GM21526 (cell line): ENCODE measurements around the gene ALG9.
"Not testable (repeated sequence)": the region's sequence is repeated elsewhere in the genome, so short reads cannot be mapped to it uniquely, and the experiment has no call there.

Experiments
- ATAC-seq: cut with Tn5 transposase; IDR thresholded peaks from one replicate; pipeline ENCODE4 v1.9.1; 2021; ENCODE audit warnings: moderate library complexity; ENCODE audit not compliant: unreplicated experiment, low FRiP score

ALG9 gene

GRCh38 chr11:111798279-111798678 is 73.1 kb downstream of the ALG9 start:
- ATAC-seq, result no peak

- ATAC-seq, result no peak
These were observed 74.2 kb downstream of the ALG9 start for GRCh38 chr11:111797145-111797581.

- ATAC-seq, result no peak
These were observed 74.7 kb downstream of the ALG9 start for GRCh38 chr11:111796696-111797095.

- ATAC-seq, result no peak
These were observed 75.9 kb downstream of the ALG9 start for GRCh38 chr11:111795334-111795985.

- ATAC-seq, result no peak
These were observed 77.5 kb downstream of the ALG9 start for GRCh38 chr11:111793863-111794262.

GRCh38 chr11:111792955-111793500 is 78.4 kb downstream of the ALG9 start:
- no peak for ATAC-seq

- ATAC-seq, result no peak
These were observed 79.1 kb downstream of the ALG9 start for GRCh38 chr11:111792314-111792713.

GRCh38 chr11:111788464-111788863 is 82.9 kb downstream of the ALG9 start:
- ATAC-seq, result no peak

- ATAC-seq, result no peak
These were observed 83.3 kb downstream of the ALG9 start for GRCh38 chr11:111788051-111788450.

GRCh38 chr11:111785886-111786412 is 85.4 kb downstream of the ALG9 start:
- ATAC-seq, result no peak

- ATAC-seq, result no peak
These were observed 86.3 kb downstream of the ALG9 start for GRCh38 chr11:111785076-111785475.

- ATAC-seq, result not testable (repeated sequence)
These were observed 87.1 kb downstream of the ALG9 start for GRCh38 chr11:111784311-111784710.

GRCh38 chr11:111782109-111782741 is 89.2 kb downstream of the ALG9 start:
- ATAC-seq, result no peak

- no peak for ATAC-seq
These were observed 92.3 kb downstream of the ALG9 start for GRCh38 chr11:111779118-111779517.

GRCh38 chr11:111778047-111778558 is 93.3 kb downstream of the ALG9 start:
- no peak for ATAC-seq

GRCh38 chr11:111777094-111778046 is 94.0 kb downstream of the ALG9 start:
- peak; percentile 53 for ATAC-seq

- ATAC-seq, result peak; percentile 96
These were observed 94.8 kb downstream of the ALG9 start for GRCh38 chr11:111776398-111777093.

GRCh38 chr11:111774955-111775710 is 96.2 kb downstream of the ALG9 start:
- ATAC-seq, result no peak

GRCh38 chr11:111772535-111772934 is 98.8 kb downstream of the ALG9 start:
- ATAC-seq, result no peak
